SK-N-MC (cell line): ENCODE measurements around the gene JMJD7.

ENCODE experiments used
- EZH2 ChIP-seq: fragments of 200-600 bp; sonication (generic); IDR thresholded peaks from one replicate; pipeline ENCODE4 v1.6.1; 2017; ENCODE audit warnings: antibody characterized with exemption
- POLR2AphosphoS5 ChIP-seq: IDR thresholded peaks from 2 replicates; pipeline ENCODE4 v1.6.1; 2012; ENCODE audit warnings: mild to moderate bottlenecking, low read depth, low read length, borderline replicate concordance

DNA sequence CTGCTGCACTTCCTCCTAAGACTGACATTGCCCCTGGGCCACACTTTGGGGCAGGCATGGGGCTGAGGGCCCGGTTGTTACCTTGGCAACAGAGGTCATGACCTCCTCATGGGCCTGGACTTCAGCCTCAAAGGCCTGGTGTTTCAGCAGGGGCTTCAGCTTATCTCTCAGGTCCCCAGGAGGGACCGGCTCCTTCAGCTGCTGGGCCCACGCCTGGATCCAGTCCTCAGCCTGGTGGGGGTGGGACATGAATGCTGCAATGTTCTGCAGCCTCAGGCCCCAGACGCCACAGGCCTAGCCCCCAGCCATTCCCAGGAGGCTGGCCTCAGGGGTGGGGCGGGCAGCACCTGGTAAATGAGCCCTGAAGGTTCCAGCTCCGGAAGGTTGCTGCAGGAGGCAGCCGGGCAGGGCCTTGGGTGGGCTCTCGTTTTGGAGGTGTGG is 38.4 kb downstream of the JMJD7 start:
- TF ChIP-seq POLR2AphosphoS5: no peak
- TF ChIP-seq EZH2: no peak
